Adrenal gland (tissue), 5 donors: ENCODE measurements around the gene PPP3CA.

Experiments
- CTCF ChIP-seq, 6 experiments: fragments of 450-650 bp in 4 of 6; fragments of 200-600 bp in 2 of 6; sonication (generic) in 1 of 6; IDR thresholded peaks; 1 replicate in 5 of 6; 2 replicates in 1 of 6; pipeline versions ENCODE4 v1.5.1 to v1.8.0; 2016 to 2021; ENCODE audit warnings: antibody characterized with exemption in 6 of 6, mild to moderate bottlenecking in 2 of 6, moderate library complexity in 1 of 6
- POLR2A ChIP-seq, 2 donors: fragments of 450-650 bp; IDR thresholded peaks; one replicate each; pipeline ENCODE4 v1.6.1; 2017; ENCODE audit warnings: antibody characterized with exemption in 2 of 2, mild to moderate bottlenecking in 2 of 2, moderate library complexity in 1 of 2
- donor health status: DM: no; HTN: no; CAD: no.

- no peak for TF ChIP-seq CTCF (IDR thresholded peaks at IDR 0.05)
- TF ChIP-seq POLR2A (IDR thresholded peaks at IDR 0.05) = no peak
Observed at GRCh38 chr4:101118617-101119016, 228.7 kb downstream of the PPP3CA start.
